Vagina (tissue), 2 donors: Measurements from ENCODE around the gene STK32A.

ENCODE experiments used
- POLR2A ChIP-seq, 2 donors: fragments of 450-650 bp; IDR thresholded peaks; one replicate each; pipeline ENCODE4 v1.6.1; 2017; ENCODE audit warnings: antibody characterized with exemption in 2 of 2, mild to moderate bottlenecking in 2 of 2, moderate library complexity in 2 of 2
- TF ChIP-seq, protein P1 (sequence below), 3 experiments: fragments of 450-650 bp in 2 of 3; fragments of 200-600 bp in 1 of 3; sonication (generic) in 1 of 3; IDR thresholded peaks; one replicate each; pipeline ENCODE4 v1.5.1; 2017 to 2019; ENCODE audit warnings: antibody characterized with exemption in 3 of 3, mild to moderate bottlenecking in 2 of 3, moderate library complexity in 2 of 3

DNA sequence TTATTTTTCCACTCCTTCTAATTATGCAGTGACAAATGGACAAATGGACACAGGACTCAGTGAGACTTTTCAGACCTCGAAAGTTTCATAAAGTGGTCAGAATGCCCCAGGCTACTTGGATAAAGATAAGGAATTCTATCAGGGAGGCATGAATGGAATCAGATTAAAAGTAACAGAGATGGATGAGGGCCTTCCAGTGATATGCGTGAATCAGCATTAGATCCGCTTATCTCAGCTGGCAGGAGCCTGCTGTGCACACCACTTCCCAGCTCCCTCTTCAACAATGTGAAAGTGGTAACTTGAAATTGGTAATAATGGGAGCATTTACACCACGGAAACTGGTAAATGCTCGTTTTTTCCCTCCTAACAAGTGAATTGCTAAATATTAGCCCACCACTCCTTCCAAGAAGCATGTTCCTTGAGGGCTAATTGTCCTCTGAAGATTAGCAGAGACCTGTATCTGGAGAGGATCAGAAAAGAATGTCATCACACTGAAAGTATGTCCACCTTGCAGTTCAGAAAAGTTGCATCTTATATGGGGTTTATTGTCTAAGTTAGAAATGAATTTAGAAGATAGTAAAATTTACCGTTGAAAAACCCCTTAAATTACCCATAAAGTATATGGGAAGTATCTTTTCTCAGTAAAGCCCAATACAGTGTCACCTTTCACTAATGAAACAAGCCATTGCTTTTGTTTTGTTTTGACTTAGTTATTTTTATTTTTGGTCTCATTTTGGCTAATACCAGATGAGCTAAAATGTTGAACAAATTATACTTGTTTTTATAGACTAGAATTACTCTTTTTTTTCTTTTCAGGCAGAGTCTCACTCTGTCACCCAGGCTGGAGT, 149.7 kb downstream of the STK32A start:
- no peak for TF ChIP-seq POLR2A (IDR thresholded peaks at IDR 0.05)
- TF ChIP-seq, protein P1, sequence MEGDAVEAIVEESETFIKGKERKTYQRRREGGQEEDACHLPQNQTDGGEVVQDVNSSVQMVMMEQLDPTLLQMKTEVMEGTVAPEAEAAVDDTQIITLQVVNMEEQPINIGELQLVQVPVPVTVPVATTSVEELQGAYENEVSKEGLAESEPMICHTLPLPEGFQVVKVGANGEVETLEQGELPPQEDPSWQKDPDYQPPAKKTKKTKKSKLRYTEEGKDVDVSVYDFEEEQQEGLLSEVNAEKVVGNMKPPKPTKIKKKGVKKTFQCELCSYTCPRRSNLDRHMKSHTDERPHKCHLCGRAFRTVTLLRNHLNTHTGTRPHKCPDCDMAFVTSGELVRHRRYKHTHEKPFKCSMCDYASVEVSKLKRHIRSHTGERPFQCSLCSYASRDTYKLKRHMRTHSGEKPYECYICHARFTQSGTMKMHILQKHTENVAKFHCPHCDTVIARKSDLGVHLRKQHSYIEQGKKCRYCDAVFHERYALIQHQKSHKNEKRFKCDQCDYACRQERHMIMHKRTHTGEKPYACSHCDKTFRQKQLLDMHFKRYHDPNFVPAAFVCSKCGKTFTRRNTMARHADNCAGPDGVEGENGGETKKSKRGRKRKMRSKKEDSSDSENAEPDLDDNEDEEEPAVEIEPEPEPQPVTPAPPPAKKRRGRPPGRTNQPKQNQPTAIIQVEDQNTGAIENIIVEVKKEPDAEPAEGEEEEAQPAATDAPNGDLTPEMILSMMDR (IDR thresholded peaks at IDR 0.05) = no peak
